ENCODE measurements around the gene FCGR1A. TPM values are rescaled to one million over a fixed set of nuclear protein-coding genes. Genes with fewer than 3 reads are reported as not detected.
"Not testable (repeated sequence)": the region's sequence is repeated elsewhere in the genome, so short reads cannot be mapped to it uniquely, and the experiment has no call there.

FCGR1A gene
- total and polyA plus RNA-seq, 2 donors (not counting 1 experiment from before 2014, with no cell fraction given), result 0.10 TPM; not detected in 1

DNA sequence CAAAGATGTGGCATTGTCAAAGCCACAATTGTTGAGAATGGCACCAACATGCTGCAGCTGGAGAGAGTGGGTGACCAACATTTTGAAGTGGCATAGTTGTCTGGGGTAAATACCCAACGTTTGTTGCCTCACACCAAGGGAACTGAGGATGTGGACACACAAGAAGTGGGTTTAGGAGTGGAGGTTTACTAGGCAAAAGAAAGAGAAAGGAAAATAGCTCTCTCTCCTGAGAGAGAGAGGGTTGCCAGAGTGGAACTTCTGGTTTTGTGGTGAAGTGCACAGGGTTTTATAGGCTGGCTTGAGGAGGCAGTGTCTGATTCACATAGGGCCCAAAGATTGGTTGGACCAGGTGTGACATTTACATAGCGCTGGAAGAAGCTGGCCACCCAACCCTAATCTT lies 29.0 kb upstream of the FCGR1A start:
- H3K27me3 Mint-ChIP-seq; CTCF ChIA-PET; H3K4me3 ChIP-seq (ENCODE audit: control extremely low read depth in 1 of 5, extremely low read depth in 1 of 5, insufficient read depth in 1 of 5, low read depth in 2 of 5, low read length in 4 of 5); H3K4me3 Mint-ChIP-seq; DNase-seq; H3K9me3 ChIP-seq (ENCODE audit: control extremely low read depth in 1 of 3, control insufficient read depth in 2 of 3, insufficient read depth in 1 of 3, low read length in 2 of 3); H2AFZ ChIP-seq (ENCODE audit: insufficient read depth, low read depth, low read length, poor library complexity, severe bottlenecking); H3K36me3 ChIP-seq (replicated peaks in 1 of 2; ENCODE audit: control extremely low read depth in 1 of 2, control insufficient read depth in 1 of 2, extremely low read depth in 1 of 2, insufficient read depth in 2 of 2, low read length in 1 of 2); H3K27ac Mint-ChIP-seq; H4K20me1 ChIP-seq (ENCODE audit: control insufficient read depth, insufficient read depth, low read length, poor library complexity, severe bottlenecking); ATAC-seq (ENCODE audit: low read depth); POLR2A ChIA-PET; H3K4me2 ChIP-seq (replicated peaks; ENCODE audit: low read depth, low read length, poor library complexity, severe bottlenecking); H3K9me3 Mint-ChIP-seq (ENCODE audit: insufficient read depth); intact Hi-C loops (cut with micrococcal nuclease); H3K9ac ChIP-seq (ENCODE audit: low read length); H3K27ac ChIP-seq (ENCODE audit: low read length in 2 of 2); H3K4me1 ChIP-seq (ENCODE audit: control insufficient read depth in 2 of 2, insufficient read depth in 2 of 2, low read length in 2 of 2); H3K27me3 ChIP-seq (replicated peaks in 1 of 4; ENCODE audit: control extremely low read depth in 1 of 4, control insufficient read depth in 3 of 4, insufficient read depth in 4 of 4, low read length in 3 of 4); H3K79me2 ChIP-seq (ENCODE audit: control insufficient read depth, insufficient read depth, low read length); H3K4me1 Mint-ChIP-seq: not testable (repeated sequence)
- no CpG with 5 or more reads among the region's 2 CpGs for WGBS (ENCODE audit: insufficient coverage)

DNA sequence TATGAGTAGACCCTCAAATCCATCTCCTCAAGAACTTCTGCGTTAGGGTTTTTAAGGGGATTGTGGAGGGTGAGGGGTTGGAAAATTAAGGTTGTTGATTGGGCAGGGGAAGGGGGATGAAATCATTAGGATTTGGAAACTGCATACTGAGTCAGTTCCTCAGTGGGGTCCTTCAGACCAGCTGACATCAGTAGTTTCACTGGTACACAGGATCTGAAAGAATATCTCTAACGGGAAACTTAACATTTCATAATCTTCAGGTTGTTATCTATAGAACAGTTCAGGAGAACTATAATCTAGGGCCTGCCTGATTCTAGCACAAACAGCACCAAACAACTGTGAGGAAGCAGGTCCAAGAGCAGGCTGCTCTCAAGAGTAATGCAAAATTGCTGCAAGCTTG lies 27.2 kb upstream of the FCGR1A start:
- H3K4me1 Mint-ChIP-seq; POLR2A ChIA-PET; H3K79me2 ChIP-seq (ENCODE audit: control insufficient read depth, insufficient read depth, low read length); DNase-seq; H3K9me3 ChIP-seq (ENCODE audit: control extremely low read depth in 1 of 3, control insufficient read depth in 2 of 3, insufficient read depth in 1 of 3, low read length in 2 of 3); intact Hi-C loops (cut with micrococcal nuclease); H4K20me1 ChIP-seq (ENCODE audit: control insufficient read depth, insufficient read depth, low read length, poor library complexity, severe bottlenecking); H3K27me3 ChIP-seq (replicated peaks in 1 of 4; ENCODE audit: control extremely low read depth in 1 of 4, control insufficient read depth in 3 of 4, insufficient read depth in 4 of 4, low read length in 3 of 4); H3K4me1 ChIP-seq (ENCODE audit: control insufficient read depth in 2 of 2, insufficient read depth in 2 of 2, low read length in 2 of 2); H3K36me3 ChIP-seq (replicated peaks in 1 of 2; ENCODE audit: control extremely low read depth in 1 of 2, control insufficient read depth in 1 of 2, extremely low read depth in 1 of 2, insufficient read depth in 2 of 2, low read length in 1 of 2); H3K4me3 ChIP-seq (ENCODE audit: control extremely low read depth in 1 of 5, extremely low read depth in 1 of 5, insufficient read depth in 1 of 5, low read depth in 2 of 5, low read length in 4 of 5); CTCF ChIA-PET; H2AFZ ChIP-seq (ENCODE audit: insufficient read depth, low read depth, low read length, poor library complexity, severe bottlenecking); H3K27me3 Mint-ChIP-seq; H3K27ac ChIP-seq (ENCODE audit: low read length in 2 of 2); H3K9me3 Mint-ChIP-seq (ENCODE audit: insufficient read depth); H3K9ac ChIP-seq (ENCODE audit: low read length); H3K27ac Mint-ChIP-seq; ATAC-seq (ENCODE audit: low read depth); H3K4me2 ChIP-seq (replicated peaks; ENCODE audit: low read depth, low read length, poor library complexity, severe bottlenecking); H3K4me3 Mint-ChIP-seq: not testable (repeated sequence)
- WGBS (ENCODE audit: insufficient coverage), result no CpG with 5 or more reads among the region's 2 CpGs

DNA sequence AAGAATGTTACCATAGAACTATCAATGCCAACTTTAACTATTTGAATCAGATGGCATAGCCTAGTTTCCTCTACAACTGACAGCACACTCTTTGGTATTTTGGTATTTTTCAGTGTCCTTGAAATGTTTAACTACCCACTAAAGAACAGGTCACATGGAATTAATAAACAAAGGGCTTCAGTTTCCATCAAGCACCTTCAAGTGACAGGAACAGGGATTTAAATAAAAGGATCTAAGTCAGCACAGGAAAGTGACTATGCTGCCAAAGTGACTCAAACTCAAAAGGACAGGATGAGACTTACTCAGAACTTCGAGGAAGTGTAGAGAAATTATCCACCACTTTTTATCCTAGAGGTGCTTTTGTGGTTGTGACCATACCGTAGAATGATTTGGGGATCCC lies 20.2 kb upstream of the FCGR1A start:
- CTCF ChIA-PET, result not testable (repeated sequence)

DNA sequence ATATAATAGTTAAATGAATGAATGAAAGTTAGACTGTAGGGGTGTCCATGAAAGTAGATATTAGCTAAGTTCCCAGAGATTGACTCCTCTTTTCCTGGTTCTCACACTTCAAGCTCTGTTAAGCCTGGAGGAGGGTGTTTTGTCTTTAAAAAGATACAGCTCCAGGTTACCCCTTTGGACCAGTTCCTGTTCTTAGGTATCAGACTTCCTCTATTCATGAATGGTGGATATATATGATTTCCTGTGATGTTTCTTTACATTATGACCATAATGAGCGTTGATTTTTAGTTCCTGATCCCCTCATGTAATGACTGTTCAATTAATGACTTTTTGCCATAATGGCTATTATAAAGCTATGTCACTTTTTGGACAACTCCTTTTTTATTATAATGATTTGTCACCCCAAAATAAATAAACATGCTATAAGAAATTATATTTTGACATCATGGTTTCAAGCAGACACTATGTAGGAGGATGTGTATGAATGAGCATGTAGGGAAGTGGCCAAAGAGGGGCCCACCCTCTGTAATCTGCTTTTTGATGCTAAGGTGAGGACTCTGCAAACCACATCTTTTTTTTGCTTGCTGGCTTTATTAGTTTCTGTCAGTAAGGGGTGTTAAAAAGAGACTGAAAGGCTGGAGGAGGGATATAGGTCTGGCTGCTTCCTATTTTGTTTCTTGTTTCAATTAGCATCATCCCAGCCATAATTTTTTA lies 18.2 kb upstream of the FCGR1A start:
- H3K27ac ChIP-seq (ENCODE audit: low read length in 2 of 2); H3K36me3 ChIP-seq (replicated peaks in 1 of 2; ENCODE audit: control extremely low read depth in 1 of 2, control insufficient read depth in 1 of 2, extremely low read depth in 1 of 2, insufficient read depth in 2 of 2, low read length in 1 of 2); H3K9me3 ChIP-seq (ENCODE audit: control extremely low read depth in 1 of 3, control insufficient read depth in 2 of 3, insufficient read depth in 1 of 3, low read length in 2 of 3); H3K79me2 ChIP-seq (ENCODE audit: control insufficient read depth, insufficient read depth, low read length); H3K4me1 ChIP-seq (ENCODE audit: control insufficient read depth in 2 of 2, insufficient read depth in 2 of 2, low read length in 2 of 2); H3K27me3 ChIP-seq (replicated peaks in 1 of 4; ENCODE audit: control extremely low read depth in 1 of 4, control insufficient read depth in 3 of 4, insufficient read depth in 4 of 4, low read length in 3 of 4); H3K9ac ChIP-seq (ENCODE audit: low read length); ATAC-seq (ENCODE audit: low read depth); CTCF ChIA-PET; H3K4me3 Mint-ChIP-seq; H3K27ac Mint-ChIP-seq; H2AFZ ChIP-seq (ENCODE audit: insufficient read depth, low read depth, low read length, poor library complexity, severe bottlenecking); H4K20me1 ChIP-seq (ENCODE audit: control insufficient read depth, insufficient read depth, low read length, poor library complexity, severe bottlenecking); DNase-seq; intact Hi-C loops (cut with micrococcal nuclease); POLR2A ChIA-PET; H3K4me2 ChIP-seq (replicated peaks; ENCODE audit: low read depth, low read length, poor library complexity, severe bottlenecking); H3K27me3 Mint-ChIP-seq; H3K9me3 Mint-ChIP-seq (ENCODE audit: insufficient read depth); H3K4me3 ChIP-seq (ENCODE audit: control extremely low read depth in 1 of 5, extremely low read depth in 1 of 5, insufficient read depth in 1 of 5, low read depth in 2 of 5, low read length in 4 of 5); H3K4me1 Mint-ChIP-seq: not testable (repeated sequence)
- no CpG with 5 or more reads among the region's 1 CpG for WGBS (ENCODE audit: insufficient coverage)

More for the DNA sequence above, 20.2 kb upstream of the FCGR1A start:
- H3K27me3 ChIP-seq (replicated peaks in 1 of 4; ENCODE audit: control extremely low read depth in 1 of 4, control insufficient read depth in 3 of 4, insufficient read depth in 4 of 4, low read length in 3 of 4); H3K9me3 Mint-ChIP-seq (ENCODE audit: insufficient read depth); intact Hi-C loops (cut with micrococcal nuclease); H4K20me1 ChIP-seq (ENCODE audit: control insufficient read depth, insufficient read depth, low read length, poor library complexity, severe bottlenecking); H3K9me3 ChIP-seq (ENCODE audit: control extremely low read depth in 1 of 3, control insufficient read depth in 2 of 3, insufficient read depth in 1 of 3, low read length in 2 of 3); POLR2A ChIA-PET; H3K4me1 Mint-ChIP-seq; ATAC-seq (ENCODE audit: low read depth); H3K27me3 Mint-ChIP-seq; H3K9ac ChIP-seq (ENCODE audit: low read length); H3K4me3 ChIP-seq (ENCODE audit: control extremely low read depth in 1 of 5, extremely low read depth in 1 of 5, insufficient read depth in 1 of 5, low read depth in 2 of 5, low read length in 4 of 5); H2AFZ ChIP-seq (ENCODE audit: insufficient read depth, low read depth, low read length, poor library complexity, severe bottlenecking); H3K4me1 ChIP-seq (ENCODE audit: control insufficient read depth in 2 of 2, insufficient read depth in 2 of 2, low read length in 2 of 2); H3K27ac Mint-ChIP-seq; H3K4me3 Mint-ChIP-seq; H3K27ac ChIP-seq (ENCODE audit: low read length in 2 of 2); H3K36me3 ChIP-seq (replicated peaks in 1 of 2; ENCODE audit: control extremely low read depth in 1 of 2, control insufficient read depth in 1 of 2, extremely low read depth in 1 of 2, insufficient read depth in 2 of 2, low read length in 1 of 2); H3K4me2 ChIP-seq (replicated peaks; ENCODE audit: low read depth, low read length, poor library complexity, severe bottlenecking); DNase-seq; H3K79me2 ChIP-seq (ENCODE audit: control insufficient read depth, insufficient read depth, low read length): not testable (repeated sequence)
- WGBS (ENCODE audit: insufficient coverage), result no CpG with 5 or more reads among the region's 2 CpGs

All from B cell (primary cell).